Brain microvascular endothelial cell (primary cell): ENCODE results near the gene RYR2.

Source experiments
- DNase-seq: peaks from one replicate; pipeline ENCODE4 v3.0.0-alpha.2; 2020
- H3K27ac ChIP-seq: fragments of 250-450 bp; sonication (Bioruptor Pico); 2 replicates; pipeline ENCODE4 v1.5.1; 2020; ENCODE audit warnings: mild to moderate bottlenecking, moderate library complexity
- H3K27me3 ChIP-seq: fragments of 250-450 bp; sonication (Bioruptor Pico); replicated peaks from 2 replicates; pipeline ENCODE4 v1.5.1; 2020; ENCODE audit warnings: mild to moderate bottlenecking
- H3K36me3 ChIP-seq: fragments of 250-450 bp; sonication (Bioruptor Pico); replicated peaks from 2 replicates; pipeline ENCODE4 v1.5.1; 2020; ENCODE audit warnings: mild to moderate bottlenecking
- H3K4me3 ChIP-seq: 2 replicates; pipeline ENCODE4 v1.5.1; 2011; ENCODE audit warnings: low read depth, mild to moderate bottlenecking, control low read depth, low read length, moderate library complexity
- in situ Hi-C: cut with HindIII; loops from 2 replicates; pipeline ENCODE4 v1.10.0; 2017; ENCODE audit warnings: low sequenced_read_pairs, low pct_ligation_motif_present
- TF ChIP-seq, protein P1 (sequence below): IDR thresholded peaks from 2 replicates; pipeline ENCODE4 v1.5.1; 2011; ENCODE audit warnings: low read depth, mild to moderate bottlenecking, moderate library complexity, low read length, control low read depth, inconsistent platforms; ENCODE audit errors: missing control alignments

The RYR2 gene

DNA sequence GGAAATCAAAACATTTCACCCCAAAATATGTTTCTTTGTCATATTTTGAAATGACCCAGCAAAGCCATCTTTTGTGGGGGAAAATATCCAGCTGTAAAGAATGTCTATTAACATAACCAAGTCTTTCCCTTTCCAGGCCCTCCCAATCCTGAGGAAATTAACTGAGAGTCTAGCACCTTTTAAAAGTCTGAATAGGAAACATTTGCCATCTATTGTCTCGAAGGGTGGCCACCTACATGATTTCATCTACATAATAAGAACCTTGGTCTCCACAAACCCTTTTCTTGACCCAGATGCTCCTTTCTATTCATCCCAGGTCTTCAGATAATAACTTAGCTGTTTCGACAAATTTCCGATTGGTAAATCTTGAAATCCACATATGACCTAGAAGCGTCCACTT lies 32.4 kb upstream of the RYR2 start:
- DNase-seq = no peak
- H3K4me3 ChIP-seq = no peak overlapping the region
- in situ Hi-C loops = no loop called here
- TF ChIP-seq, protein P1, sequence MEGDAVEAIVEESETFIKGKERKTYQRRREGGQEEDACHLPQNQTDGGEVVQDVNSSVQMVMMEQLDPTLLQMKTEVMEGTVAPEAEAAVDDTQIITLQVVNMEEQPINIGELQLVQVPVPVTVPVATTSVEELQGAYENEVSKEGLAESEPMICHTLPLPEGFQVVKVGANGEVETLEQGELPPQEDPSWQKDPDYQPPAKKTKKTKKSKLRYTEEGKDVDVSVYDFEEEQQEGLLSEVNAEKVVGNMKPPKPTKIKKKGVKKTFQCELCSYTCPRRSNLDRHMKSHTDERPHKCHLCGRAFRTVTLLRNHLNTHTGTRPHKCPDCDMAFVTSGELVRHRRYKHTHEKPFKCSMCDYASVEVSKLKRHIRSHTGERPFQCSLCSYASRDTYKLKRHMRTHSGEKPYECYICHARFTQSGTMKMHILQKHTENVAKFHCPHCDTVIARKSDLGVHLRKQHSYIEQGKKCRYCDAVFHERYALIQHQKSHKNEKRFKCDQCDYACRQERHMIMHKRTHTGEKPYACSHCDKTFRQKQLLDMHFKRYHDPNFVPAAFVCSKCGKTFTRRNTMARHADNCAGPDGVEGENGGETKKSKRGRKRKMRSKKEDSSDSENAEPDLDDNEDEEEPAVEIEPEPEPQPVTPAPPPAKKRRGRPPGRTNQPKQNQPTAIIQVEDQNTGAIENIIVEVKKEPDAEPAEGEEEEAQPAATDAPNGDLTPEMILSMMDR = no peak
- H3K36me3 ChIP-seq = no peaks in the 10 kb centered on the region
- no peaks in the 10 kb centered on the region for H3K27me3 ChIP-seq
- H3K27ac ChIP-seq = no peak overlapping the region

DNA sequence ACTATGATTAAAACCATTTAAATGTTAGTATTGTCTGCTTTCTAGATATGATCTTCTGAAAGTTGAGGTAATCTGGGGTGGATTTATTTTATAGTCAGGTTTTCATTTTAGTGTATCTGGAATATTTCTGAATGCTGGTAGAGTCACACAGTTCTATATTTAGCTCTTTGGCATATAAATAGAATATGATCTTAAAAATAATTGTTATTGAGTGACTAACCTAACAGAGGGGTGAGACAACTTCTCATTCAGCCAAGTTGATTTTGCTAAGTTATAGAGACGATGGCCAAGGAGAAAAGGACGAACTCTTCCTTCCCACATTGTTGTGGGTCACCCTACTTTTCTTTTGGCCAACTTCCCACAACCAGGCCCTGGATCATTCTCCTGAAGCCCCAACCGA lies 30.6 kb upstream of the RYR2 start:
- Histone ChIP-seq H3K27me3 (no peaks in the 10 kb centered on the region), H3K36me3 (no peaks in the 10 kb centered on the region), H3K27ac (no peak overlapping the region), H3K4me3 (no peak overlapping the region)
- in situ Hi-C loops = no loop called here
- DNase-seq = no peak
- TF ChIP-seq, protein P1 = no peak

DNA sequence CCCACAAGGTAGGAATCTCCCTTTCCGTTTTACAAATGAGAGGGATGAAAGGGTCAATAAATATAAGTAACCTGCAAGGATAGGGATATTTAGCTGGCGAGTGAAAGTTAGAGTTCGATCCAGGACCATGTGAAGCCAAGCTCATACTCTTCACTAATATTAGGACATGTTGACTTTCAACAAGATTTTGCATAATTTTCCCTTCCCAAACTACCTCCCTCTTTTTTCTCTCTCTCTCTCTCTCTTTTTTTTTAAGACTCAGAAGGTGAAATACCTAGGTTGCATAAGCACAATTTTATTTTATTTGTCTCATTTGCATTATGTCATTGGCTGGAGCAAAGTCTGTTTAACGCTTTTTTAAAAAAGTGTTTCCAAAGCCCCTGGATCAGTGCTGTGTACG lies 29.6 kb upstream of the RYR2 start:
- no peak for DNase-seq
- H3K4me3 ChIP-seq = no peak overlapping the region
- no peaks in the 10 kb centered on the region for H3K36me3 ChIP-seq
- in situ Hi-C loops = no loop called here
- H3K27me3 ChIP-seq = no peaks in the 10 kb centered on the region
- H3K27ac ChIP-seq = peak overlapping the region; percentile 35
- TF ChIP-seq, protein P1 = no peak

DNA sequence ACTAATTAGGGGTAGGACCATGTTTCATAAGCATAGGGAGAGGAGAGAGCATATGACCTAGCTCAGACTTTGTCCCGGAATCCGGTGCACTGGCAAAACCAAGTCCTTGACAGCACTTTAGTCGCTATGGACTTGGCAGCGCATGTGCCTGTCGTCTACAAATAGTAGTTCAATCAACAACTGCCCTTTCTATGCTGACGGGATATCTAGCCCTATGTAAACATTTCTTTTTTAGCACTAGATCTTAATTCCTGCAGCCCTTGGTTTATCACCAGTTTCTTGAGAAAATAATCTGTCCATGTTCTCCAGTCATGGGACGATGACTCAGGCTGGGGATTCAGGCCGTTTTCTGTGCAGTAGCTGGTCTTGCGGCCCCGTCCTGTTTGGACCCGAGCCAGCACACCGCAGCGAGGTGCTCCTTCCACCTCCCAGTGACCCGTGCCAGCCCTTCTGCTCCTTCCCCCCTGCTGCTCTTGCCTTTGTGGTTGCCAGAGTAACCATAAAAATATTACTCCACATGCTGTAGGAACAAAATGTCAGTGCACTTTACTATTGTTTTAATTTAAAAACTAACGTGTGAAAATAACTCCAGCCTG lies 29.1 kb upstream of the RYR2 start:
- Histone ChIP-seq H3K4me3 (no peak overlapping the region), H3K27me3 (no peaks in the 10 kb centered on the region), H3K36me3 (no peaks in the 10 kb centered on the region), H3K27ac (peak overlapping the region; percentile 35)
- DNase-seq = peak; percentile 89
- TF ChIP-seq, protein P1 = no peak
- in situ Hi-C loops = no loop called here

DNA sequence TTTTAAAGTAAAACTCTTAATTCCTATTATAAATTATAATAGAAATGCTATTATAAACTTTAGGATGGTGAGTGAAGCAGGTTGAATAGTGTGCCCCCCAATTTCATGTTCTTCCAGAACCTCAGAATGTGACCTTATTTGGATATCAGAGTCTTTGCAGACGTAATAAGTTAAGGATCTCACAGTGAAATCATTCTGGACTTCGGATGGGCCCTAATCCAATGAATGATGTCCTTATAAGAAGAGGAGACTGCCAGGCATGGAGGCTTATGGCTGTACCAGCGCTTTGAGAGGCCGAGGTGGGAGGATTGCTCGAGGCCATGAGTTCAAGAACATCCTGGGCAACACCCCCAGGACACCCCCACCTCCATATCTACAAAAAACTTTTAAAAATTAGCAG lies 28.4 kb upstream of the RYR2 start:
- TF ChIP-seq, protein P1 = no peak
- H3K27me3 ChIP-seq = no peaks in the 10 kb centered on the region

DNA sequence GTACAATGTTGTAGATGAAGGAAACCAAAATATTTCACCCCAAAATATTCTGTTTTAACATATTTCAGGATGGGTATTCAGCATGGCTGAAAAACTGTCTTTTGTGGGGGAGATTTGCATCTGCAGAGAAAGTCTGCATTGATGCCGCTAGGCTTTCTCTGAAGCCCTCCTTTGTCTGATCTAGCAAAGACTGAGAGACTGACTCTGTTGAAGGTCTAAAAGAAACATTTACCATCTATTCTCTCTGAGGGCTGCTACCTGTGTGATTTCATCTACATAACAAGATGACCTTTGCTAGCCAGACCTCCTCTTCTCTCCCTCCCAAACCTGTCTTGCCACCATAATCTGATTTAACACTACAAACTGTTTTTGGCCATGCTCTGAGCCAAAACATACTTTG lies 25.4 kb upstream of the RYR2 start:
- TF ChIP-seq, protein P1 = no peak

More for the DNA sequence above, 28.4 kb upstream of the RYR2 start:
- no peak for DNase-seq
- Histone ChIP-seq H3K4me3 (no peak overlapping the region), H3K36me3 (no peaks in the 10 kb centered on the region), H3K27ac (no peak overlapping the region)
- in situ Hi-C loops = no loop called here

More for the DNA sequence above, 25.4 kb upstream of the RYR2 start:
- H3K4me3 ChIP-seq = no peak overlapping the region
- H3K27ac ChIP-seq = no peak overlapping the region
- in situ Hi-C loops = no loop called here
- no peaks in the 10 kb centered on the region for H3K27me3 ChIP-seq
- no peak for DNase-seq
- no peaks in the 10 kb centered on the region for H3K36me3 ChIP-seq
